ENCODE measurements around the gene WWTR1.

The WWTR1 gene

GRCh38 chr3:149532489-149533180, 125.2 kb downstream of the WWTR1 start:
- no peak for DNase-seq (ENCODE audit: low read depth)

- DNase-seq (ENCODE audit: low read depth), result no peak
Measured at GRCh38 chr3:149529099-149529498, 128.7 kb downstream of the WWTR1 start.

- no peak for DNase-seq (ENCODE audit: low read depth)
Measured at GRCh38 chr3:149528340-149528650, 129.5 kb downstream of the WWTR1 start.

- DNase-seq (ENCODE audit: low read depth), result no peak
Measured at GRCh38 chr3:149527531-149528339, 130.1 kb downstream of the WWTR1 start.

GRCh38 chr3:149523512-149524299, 134.1 kb downstream of the WWTR1 start:
- no peak for DNase-seq (ENCODE audit: low read depth)

GRCh38 chr3:149519912-149520311, 137.9 kb downstream of the WWTR1 start:
- no peak for DNase-seq (ENCODE audit: low read depth)

GRCh38 chr3:149516920-149517319, 140.9 kb downstream of the WWTR1 start:
- DNase-seq (ENCODE audit: low read depth), result no peak

GRCh38 chr3:149515249-149515648, 142.6 kb downstream of the WWTR1 start:
- no peak for DNase-seq (ENCODE audit: low read depth)

- no peak for DNase-seq (ENCODE audit: low read depth)
Measured at GRCh38 chr3:149514471-149514870, 143.4 kb downstream of the WWTR1 start.

- DNase-seq (ENCODE audit: low read depth), result no peak
Measured at GRCh38 chr3:149512073-149512782, 145.6 kb downstream of the WWTR1 start.

- DNase-seq (ENCODE audit: low read depth), result no peak
Measured at GRCh38 chr3:149511040-149511626, 146.7 kb downstream of the WWTR1 start.

- DNase-seq (ENCODE audit: low read depth), result no peak
Measured at GRCh38 chr3:149510480-149510879, 147.3 kb downstream of the WWTR1 start.

GRCh38 chr3:149509526-149509925, 148.3 kb downstream of the WWTR1 start:
- no peak for DNase-seq (ENCODE audit: low read depth)

GRCh38 chr3:149507491-149508324, 150.1 kb downstream of the WWTR1 start:
- DNase-seq (ENCODE audit: low read depth), result no peak

GRCh38 chr3:149506965-149507364, 150.9 kb downstream of the WWTR1 start:
- DNase-seq (ENCODE audit: low read depth), result no peak

GRCh38 chr3:149506540-149506939, 151.3 kb downstream of the WWTR1 start:
- DNase-seq (ENCODE audit: low read depth), result no peak

GRCh38 chr3:149502438-149502837, 155.4 kb downstream of the WWTR1 start:
- DNase-seq (ENCODE audit: low read depth), result no peak

- no peak for DNase-seq (ENCODE audit: low read depth)
Measured at GRCh38 chr3:149501524-149501923, 156.3 kb downstream of the WWTR1 start.

GRCh38 chr3:149497966-149498670, 159.7 kb downstream of the WWTR1 start:
- DNase-seq (ENCODE audit: low read depth), result no peak

GRCh38 chr3:149496891-149497290, 160.9 kb downstream of the WWTR1 start:
- DNase-seq (ENCODE audit: low read depth), result no peak

Data from activated T-cell treated with anti-CD3 and anti-CD28 coated beads for 1 hour (primary cell).